Fibroblast of lung (primary cell): ENCODE measurements around the gene TEKT1. TPM values are rescaled to one million over a fixed set of nuclear protein-coding genes. Genes with fewer than 3 reads are reported as not detected.

Experiments
- DNase-seq, 2 donors: peaks; one replicate each; pipeline versions ENCODE4 v3.0.0 to v3.0.0-alpha.2; 2010; ENCODE audit warnings: low read depth in 2 of 2
- H2AFZ ChIP-seq: 2 replicates; pipeline ENCODE4 v1.5.1; 2012; ENCODE audit warnings: low read length, control low read depth, inconsistent platforms
- H3K27ac ChIP-seq: 2 replicates; pipeline ENCODE4 v1.5.1; 2011; ENCODE audit warnings: low read length, control low read depth; ENCODE audit not compliant: insufficient read depth
- H3K27me3 ChIP-seq: 2 replicates; pipeline ENCODE4 v1.5.1; 2011; ENCODE audit warnings: mild to moderate bottlenecking, low read length; ENCODE audit not compliant: control insufficient read depth, insufficient read depth
- H3K36me3 ChIP-seq: 2 replicates; pipeline ENCODE4 v1.5.1; 2011; ENCODE audit warnings: low read length; ENCODE audit not compliant: control insufficient read depth, insufficient read depth
- H3K4me1 ChIP-seq: 2 replicates; pipeline ENCODE4 v1.5.1; 2011; ENCODE audit warnings: low read length; ENCODE audit not compliant: control insufficient read depth, insufficient read depth; ENCODE audit errors: extremely low read depth
- H3K4me2 ChIP-seq: 2 replicates; pipeline ENCODE4 v1.5.1; 2011; ENCODE audit warnings: low read length, control low read depth; ENCODE audit not compliant: insufficient read depth; ENCODE audit errors: extremely low read depth
- H3K4me3 ChIP-seq, 4 experiments: fragments of 200-600 bp in 1 of 4; sonication (generic) in 1 of 4; replicated peaks in 1 of 4; 2 replicates each; pipeline ENCODE4 v1.5.1; 2011 to 2016; ENCODE audit warnings: low read length in 4 of 4, low read depth in 3 of 4, mild to moderate bottlenecking in 3 of 4, control low read depth in 2 of 4, inconsistent platforms in 1 of 4, mixed read lengths in 1 of 4; ENCODE audit not compliant: insufficient read depth in 1 of 4; ENCODE audit errors: control extremely low read depth in 1 of 4
- H3K79me2 ChIP-seq: 2 replicates; pipeline ENCODE4 v1.5.1; 2012; ENCODE audit warnings: mild to moderate bottlenecking, low read length, inconsistent platforms; ENCODE audit not compliant: control insufficient read depth, insufficient read depth
- H3K9ac ChIP-seq: 2 replicates; pipeline ENCODE4 v1.5.1; 2011; ENCODE audit warnings: mild to moderate bottlenecking, low read length, control low read depth; ENCODE audit not compliant: insufficient read depth
- H3K9me3 ChIP-seq: 2 replicates; pipeline ENCODE4 v1.5.1; 2012; ENCODE audit warnings: low read depth, low read length; ENCODE audit not compliant: control insufficient read depth, insufficient read depth
- H4K20me1 ChIP-seq: 2 replicates; pipeline ENCODE4 v1.5.1; 2011; ENCODE audit warnings: low read length; ENCODE audit not compliant: control insufficient read depth, insufficient read depth; ENCODE audit errors: extremely low read depth
- EZH2 ChIP-seq: IDR thresholded peaks from 2 replicates; pipeline ENCODE4 v1.5.1; 2012; ENCODE audit warnings: low read length, control low read depth, mild to moderate bottlenecking; ENCODE audit errors: missing control alignments
- polyA plus RNA-seq, 2 donors: library from polyadenylated mRNA; depleted of rRNA in 1 of 2; stranded (reverse) in 1 of 2; unstranded in 1 of 2; fragments of >200 nt; gene quantifications; 2 replicates each; pipeline ENCODE4 v1.2.1, GENCODE V29; 2011 to 2012; ENCODE audit warnings: missing spikeins in 1 of 2
- total RNA-seq: library from RNA; depleted of rRNA; stranded (reverse); fragments of >200 nt; gene quantifications from 2 replicates; pipeline ENCODE4 v1.2.1, GENCODE V29; 2014
- TF ChIP-seq, protein P1 (sequence below), 2 donors: IDR thresholded peaks in 1 of 2; conservative IDR thresholded peaks in 1 of 2; 1 replicate in 1 of 2; 2 replicates in 1 of 2; pipeline ENCODE4 v1.5.1; 2011 to 2012; ENCODE audit warnings: low read length in 2 of 2, control low read depth in 1 of 2, inconsistent platforms in 1 of 2, low read depth in 1 of 2, mild to moderate bottlenecking in 1 of 2

The TEKT1 gene
- total and polyA plus RNA-seq, 2 donors (not counting 1 experiment from before 2014, with no cell fraction given) = not detected

DNA sequence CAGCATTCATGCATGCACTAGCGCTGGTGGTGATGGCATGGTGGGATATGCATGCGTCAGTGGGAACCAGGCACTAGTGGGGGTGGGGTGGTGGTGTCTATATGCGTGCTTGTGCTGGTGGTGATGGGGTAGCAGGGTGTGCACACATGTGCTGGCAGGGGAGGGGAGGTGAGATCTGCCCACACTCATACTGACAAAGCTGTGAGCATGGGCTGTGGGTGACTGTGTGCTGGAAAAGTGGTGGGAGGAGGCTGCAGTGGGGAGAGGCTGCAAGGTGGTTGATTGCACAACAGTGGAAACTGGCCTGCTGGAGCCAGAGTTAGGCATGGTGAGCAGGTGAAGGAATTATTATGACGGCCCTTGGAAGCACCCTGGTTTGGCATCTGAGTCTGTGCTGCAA, 31.3 kb upstream of the TEKT1 start:
- no peak overlapping the region for H3K27ac ChIP-seq
- H3K9ac ChIP-seq = no peak overlapping the region
- no peak overlapping the region for H3K4me3 ChIP-seq
- no peak for DNase-seq
- no peak overlapping the region for H2AFZ ChIP-seq
- H4K20me1 ChIP-seq = no peaks in the 10 kb centered on the region
- H3K4me1 ChIP-seq = no peaks in the 10 kb centered on the region
- no peak for TF ChIP-seq EZH2
- TF ChIP-seq, protein P1, sequence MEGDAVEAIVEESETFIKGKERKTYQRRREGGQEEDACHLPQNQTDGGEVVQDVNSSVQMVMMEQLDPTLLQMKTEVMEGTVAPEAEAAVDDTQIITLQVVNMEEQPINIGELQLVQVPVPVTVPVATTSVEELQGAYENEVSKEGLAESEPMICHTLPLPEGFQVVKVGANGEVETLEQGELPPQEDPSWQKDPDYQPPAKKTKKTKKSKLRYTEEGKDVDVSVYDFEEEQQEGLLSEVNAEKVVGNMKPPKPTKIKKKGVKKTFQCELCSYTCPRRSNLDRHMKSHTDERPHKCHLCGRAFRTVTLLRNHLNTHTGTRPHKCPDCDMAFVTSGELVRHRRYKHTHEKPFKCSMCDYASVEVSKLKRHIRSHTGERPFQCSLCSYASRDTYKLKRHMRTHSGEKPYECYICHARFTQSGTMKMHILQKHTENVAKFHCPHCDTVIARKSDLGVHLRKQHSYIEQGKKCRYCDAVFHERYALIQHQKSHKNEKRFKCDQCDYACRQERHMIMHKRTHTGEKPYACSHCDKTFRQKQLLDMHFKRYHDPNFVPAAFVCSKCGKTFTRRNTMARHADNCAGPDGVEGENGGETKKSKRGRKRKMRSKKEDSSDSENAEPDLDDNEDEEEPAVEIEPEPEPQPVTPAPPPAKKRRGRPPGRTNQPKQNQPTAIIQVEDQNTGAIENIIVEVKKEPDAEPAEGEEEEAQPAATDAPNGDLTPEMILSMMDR (conservative IDR thresholded peaks at IDR 0.05 in 1 of 2, IDR thresholded peaks at IDR 0.05 in 1 of 2; ENCODE audit: low read depth in 1 of 2, low read length in 2 of 2) = no peak
- H3K79me2 ChIP-seq = no peaks in the 10 kb centered on the region
- H3K27me3 ChIP-seq = no peaks in the 10 kb centered on the region
- no peaks in the 10 kb centered on the region for H3K9me3 ChIP-seq
- H3K36me3 ChIP-seq = no peaks in the 10 kb centered on the region
- no peak overlapping the region for H3K4me2 ChIP-seq

DNA sequence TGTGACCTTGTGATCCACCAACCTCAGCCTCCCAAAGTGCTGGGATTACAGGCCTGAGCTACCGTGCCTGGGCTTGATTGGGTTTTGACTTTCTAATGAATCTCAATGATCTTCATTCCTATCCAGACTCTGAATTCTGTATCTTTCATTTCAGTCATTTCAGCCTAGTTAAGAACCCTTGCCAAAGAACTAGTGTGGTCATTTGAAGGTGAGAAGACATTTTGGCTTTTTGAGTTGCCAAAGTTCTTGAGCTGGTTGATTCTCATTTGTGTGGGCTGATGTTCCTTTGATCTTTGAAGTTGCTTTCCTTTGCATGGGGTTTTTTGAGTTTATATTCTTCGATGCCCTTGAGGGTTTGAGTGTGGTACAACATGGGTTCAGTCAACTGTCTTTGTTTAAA, 30.6 kb upstream of the TEKT1 start:
- DNase-seq = no peak
- Histone ChIP-seq H3K79me2 (no peaks in the 10 kb centered on the region), H2AFZ (no peak overlapping the region), H3K36me3 (no peaks in the 10 kb centered on the region), H3K27ac (no peak overlapping the region), H3K4me1 (no peaks in the 10 kb centered on the region), H3K27me3 (no peaks in the 10 kb centered on the region), H3K4me3 (no peak overlapping the region), H3K9ac (no peak overlapping the region), H4K20me1 (no peaks in the 10 kb centered on the region), H3K4me2 (no peak overlapping the region), H3K9me3 (no peaks in the 10 kb centered on the region)
- TF ChIP-seq EZH2 = no peak
- TF ChIP-seq, protein P1 (conservative IDR thresholded peaks at IDR 0.05 in 1 of 2, IDR thresholded peaks at IDR 0.05 in 1 of 2; ENCODE audit: low read depth in 1 of 2, low read length in 2 of 2) = no peak

DNA sequence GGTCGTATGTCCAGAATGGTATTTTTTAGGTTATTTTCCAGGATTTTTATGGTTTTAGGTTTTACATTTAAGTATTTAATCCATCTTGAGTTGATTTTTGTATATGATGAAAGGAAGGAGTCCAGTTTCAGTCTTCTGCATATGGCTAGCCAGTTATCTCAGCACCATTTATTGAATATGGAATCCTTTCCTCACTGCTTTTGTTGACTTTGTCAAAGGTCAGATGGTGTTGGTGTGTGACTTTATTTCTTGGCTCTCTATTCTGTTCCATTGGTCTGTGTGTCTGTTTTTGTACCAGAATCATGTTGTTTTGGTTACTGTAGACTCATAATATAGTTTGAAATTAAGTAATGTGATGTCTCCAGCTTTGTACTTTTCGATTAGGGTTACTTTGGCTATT, 26.4 kb upstream of the TEKT1 start:
- Histone ChIP-seq H3K36me3 (no peaks in the 10 kb centered on the region), H2AFZ (no peak overlapping the region), H3K4me3 (no peak overlapping the region), H3K4me1 (no peaks in the 10 kb centered on the region), H3K9me3 (no peaks in the 10 kb centered on the region), H4K20me1 (no peaks in the 10 kb centered on the region), H3K79me2 (no peaks in the 10 kb centered on the region), H3K9ac (no peak overlapping the region), H3K4me2 (no peak overlapping the region), H3K27ac (no peak overlapping the region), H3K27me3 (no peaks in the 10 kb centered on the region)
- DNase-seq = no peak
- TF ChIP-seq EZH2 = no peak
- TF ChIP-seq, protein P1 (conservative IDR thresholded peaks at IDR 0.05 in 1 of 2, IDR thresholded peaks at IDR 0.05 in 1 of 2; ENCODE audit: low read depth in 1 of 2, low read length in 2 of 2) = no peak
